NCI-H2171 (cell line): ENCODE results near the gene SLC5A1.

Source experiments
- DNase-seq: peaks from one replicate; lab custom pipeline; 2025; lab: John Stamatoyannopoulos, UW

Gene SLC5A1

DNA sequence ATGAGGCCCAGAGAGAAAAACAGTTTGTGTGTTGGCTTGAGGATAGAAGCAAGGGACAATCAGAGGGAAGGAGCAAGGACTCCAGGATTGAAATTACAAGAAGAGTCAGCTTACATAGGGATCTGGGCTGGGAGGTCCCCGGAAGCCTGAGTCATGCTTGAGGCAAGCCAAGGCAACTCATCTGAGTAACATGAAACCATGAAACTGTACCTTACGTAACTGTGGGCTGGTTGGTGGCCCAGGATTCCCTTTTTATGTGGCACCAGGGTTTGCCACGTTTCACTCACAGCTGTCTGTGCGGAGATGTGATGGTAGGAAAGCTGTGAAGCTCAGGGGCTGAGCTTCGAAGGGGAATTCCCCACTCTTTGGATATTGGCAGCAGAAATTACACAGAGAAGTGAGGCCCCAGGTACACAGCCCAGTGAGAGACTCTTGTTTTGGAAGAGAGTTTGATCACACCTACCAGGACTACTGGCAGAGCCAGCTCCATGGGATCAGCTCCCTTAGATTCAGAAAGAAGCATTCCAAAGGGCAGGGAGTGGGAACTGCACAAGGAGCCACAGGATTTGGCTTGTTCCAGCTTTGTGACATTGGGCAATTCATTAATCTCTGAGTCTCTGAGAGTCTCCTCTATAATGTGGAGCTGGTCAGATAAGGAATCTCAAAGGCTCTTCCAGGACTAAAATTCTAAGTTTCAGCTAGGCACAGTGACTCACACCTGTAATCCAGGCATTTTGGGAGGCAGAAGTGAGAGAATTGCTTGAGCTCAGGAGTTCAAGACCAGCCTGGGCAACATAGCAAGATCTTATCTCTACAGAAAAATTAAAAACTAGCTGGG, 7.8 kb downstream of the SLC5A1 start:
- peak; percentile 81 for DNase-seq

DNA sequence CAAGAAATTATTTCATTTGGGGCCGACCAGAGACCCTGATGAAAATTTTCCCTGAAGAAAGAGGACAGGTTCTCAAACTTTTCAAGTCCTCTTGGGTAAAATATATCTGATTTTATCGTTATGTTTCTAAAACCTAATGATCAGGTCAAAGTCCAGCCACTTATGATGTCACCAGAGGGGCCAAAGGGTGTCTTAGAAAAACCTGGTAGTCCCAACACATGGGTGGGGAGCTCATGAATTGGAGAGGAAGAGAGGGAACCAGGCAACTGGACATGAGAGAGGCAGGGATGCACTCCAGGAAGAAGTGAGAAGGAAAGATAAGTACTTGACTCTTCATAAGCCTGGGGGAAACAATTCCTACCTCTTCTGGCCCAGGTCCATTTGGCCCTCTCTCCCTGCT, 9.2 kb downstream of the SLC5A1 start:
- no peak for DNase-seq

DNA sequence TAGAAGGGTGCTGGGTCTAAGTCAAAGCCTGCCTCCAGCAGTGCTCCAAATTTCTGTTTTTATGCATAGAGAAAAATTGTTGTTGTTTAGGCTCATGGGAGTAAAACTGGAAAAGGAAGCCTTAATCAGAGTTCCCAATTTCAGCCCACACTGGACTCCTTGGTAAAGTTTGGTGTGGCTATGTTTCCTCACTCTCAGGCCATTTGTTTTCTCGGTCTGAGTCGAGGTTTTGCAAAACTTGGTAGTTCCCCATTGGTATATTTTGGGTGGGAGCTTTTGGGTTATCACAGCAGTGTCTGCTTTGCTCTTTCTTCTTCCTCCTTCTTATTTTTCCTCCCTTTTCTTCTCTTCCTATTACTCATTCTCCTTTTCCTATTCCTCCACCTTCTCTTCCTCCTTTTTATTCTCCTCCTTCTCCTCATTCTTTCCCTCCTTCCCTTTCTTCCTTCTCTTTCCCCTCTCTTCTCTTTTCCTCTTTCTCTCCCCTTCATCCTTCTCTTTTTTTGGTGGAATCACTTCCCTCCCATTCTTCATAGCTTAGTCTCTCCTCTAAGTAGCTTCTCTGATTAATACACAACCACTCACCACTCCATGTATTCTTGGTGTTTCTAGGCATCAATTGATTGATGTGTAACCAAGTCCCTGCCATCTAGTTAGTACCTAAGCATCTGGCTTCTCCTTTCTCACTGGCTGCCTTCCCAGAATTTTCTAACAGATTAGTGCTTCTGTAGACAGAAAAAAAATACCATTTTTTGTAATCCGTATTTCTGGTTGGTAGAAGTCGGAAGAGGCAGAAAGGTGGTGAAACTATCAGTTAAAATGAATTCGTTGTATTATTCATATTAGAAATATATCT, 10.1 kb downstream of the SLC5A1 start:
- DNase-seq: peak; percentile 54

DNA sequence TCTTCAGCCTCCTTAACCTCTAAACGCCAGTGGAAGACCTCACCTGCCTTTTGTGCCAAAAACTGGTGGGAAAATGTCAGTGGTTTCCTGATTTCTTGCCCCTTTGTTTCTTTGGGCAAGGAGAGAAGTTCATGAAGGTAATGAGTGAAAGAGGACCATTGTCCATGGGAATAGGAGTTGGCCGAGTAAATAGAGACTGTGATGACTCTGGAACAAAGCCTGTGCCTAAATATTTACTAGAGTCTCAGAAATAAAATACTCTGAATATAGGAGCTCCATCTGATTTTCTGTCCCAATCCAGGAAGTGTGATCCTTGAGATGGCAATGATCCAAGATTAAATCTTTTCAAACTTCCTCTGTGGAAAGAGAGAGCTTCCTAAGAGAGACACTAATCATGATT, 12.0 kb downstream of the SLC5A1 start:
- DNase-seq: no peak

DNA sequence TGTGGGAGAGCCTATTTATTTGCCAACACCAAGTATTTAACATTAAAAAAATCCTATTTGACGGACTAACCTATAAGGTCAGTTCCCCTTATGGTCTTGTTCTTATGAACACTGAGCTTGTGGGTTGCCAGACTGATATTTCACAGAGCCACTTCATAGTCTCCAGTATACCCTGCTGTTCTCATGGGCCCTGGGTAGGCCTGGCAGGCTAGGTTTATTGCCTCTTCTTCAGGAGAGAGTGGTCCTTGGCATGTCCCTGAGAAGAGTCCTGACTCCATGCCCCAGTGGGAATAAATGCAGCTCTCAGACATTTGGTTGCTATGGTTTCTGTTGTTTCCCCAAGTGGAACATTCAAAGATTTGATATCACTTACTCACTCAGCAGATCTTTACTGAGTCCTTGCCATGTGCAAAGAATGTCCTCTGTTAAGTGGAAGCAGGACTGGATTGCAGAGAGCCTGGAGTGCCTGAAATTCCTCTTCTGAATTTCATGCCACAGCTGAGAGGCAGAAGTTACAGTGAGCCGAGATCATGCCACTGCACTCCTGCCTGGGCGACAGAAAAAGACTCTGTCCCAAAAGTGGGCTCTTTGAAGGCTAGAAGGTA, 15.7 kb downstream of the SLC5A1 start:
- no peak for DNase-seq

DNA sequence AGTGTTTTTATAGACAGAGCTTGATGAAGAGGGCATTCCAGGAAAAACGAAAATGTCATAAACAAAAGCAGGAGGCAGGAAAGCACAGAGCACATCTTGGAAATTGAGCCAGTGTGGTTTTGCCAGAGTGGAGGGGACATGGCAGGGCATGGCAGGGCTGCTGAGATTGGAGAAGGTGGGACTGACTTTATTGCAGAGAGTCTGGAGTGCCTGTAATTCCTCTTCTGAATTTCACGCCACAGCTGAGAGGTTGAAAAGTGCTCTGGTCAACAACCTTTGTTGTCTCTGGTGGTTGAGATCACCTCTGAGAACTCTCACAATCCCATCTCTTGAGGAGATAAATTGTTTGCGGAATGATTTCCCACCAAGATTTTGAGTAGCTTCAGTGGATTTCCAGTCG, 16.4 kb downstream of the SLC5A1 start:
- no peak for DNase-seq

DNA sequence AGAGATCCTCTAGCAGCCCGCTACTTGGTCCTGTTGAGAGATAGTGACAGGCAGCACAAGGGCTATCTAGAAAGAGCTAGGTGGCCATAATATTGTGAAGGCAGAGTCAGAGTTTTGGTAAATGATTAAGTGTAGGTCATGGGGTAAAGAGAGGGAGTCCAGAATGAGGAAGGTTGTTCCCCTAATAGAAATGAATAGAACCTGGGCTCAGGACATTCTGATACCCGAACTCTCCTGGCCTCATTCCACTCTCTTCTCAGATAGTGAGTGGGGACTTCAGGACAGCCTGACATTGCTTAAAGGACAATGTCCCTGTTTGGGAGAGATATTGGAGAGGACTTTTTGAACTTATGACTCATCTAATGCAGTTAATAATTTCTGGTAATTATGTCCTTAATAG, 20.6 kb downstream of the SLC5A1 start:
- DNase-seq: no peak

DNA sequence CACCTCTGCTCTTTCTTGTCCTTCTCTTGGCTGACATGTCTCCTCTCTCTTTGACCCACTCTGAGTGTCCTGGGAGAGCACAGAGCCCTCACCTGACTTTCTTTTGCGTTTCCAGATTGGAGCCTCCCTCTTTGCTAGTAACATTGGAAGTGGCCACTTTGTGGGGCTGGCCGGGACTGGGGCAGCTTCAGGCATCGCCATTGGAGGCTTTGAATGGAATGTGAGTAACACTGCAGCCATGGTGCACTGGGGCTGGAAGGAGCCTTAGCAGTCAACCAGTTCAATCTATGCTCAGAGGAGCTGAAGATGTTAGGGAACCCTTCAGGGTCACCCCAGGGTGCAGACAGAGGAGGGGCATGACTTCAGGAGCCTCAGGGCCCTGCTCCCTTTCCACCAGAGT, 23.8 kb downstream of the SLC5A1 start:
- DNase-seq: no peak

DNA sequence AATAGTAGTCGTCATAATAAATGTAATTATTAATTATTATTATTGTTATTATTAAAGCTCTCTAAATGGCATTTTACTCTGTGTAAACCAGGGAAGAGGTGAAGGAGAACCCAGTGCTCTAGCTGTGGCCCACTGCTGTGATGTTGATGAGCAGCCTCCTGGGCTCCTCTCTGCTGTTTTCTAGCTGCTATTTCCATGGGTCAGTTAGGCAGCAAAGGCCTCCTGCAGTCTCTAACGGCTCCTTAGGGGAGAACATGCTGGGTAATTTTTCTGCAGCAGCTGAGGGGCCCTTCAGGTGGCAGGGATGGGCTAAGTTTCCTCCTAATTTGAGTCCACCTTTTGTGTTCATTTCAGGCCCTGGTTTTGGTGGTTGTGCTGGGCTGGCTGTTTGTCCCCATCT, 24.6 kb downstream of the SLC5A1 start:
- no peak for DNase-seq

DNA sequence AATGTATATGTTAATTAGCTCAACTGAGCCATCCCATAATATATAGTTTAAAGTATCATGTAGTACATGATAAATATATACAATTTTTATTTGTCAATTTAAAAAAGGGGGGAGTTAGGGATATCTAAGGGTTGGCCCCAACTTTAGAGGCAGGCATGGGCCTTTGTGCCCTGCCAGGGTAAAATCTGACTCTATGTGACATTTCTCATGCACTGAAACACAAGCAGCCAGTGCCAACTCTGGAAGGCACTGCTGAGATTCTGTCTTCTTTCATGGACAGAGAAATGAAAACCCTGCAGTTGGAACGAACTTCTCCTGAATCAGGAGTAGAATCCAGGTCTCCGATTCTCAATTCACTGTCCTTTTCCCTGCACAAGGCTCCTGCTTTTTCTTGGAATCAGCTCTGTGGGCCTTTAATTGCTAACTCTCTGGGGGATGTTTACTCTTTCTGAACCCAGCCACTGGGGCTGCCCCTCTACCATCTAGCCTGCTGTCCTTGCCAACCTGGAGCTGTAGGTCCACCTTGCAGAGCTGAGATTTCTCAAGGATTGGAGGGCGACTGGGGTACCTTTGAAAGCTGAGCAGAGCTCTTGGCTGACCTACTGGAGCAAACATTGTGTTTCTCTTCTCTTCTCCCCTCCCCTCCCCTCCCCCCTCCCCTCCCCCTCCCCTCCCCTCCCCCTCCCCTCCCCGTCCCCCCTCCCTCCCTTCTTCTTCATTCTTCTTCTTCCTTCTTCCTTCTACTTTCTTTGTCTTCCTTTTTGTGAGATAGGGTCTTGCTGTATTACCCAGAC, 26.7 kb downstream of the SLC5A1 start:
- no peak for DNase-seq

DNA sequence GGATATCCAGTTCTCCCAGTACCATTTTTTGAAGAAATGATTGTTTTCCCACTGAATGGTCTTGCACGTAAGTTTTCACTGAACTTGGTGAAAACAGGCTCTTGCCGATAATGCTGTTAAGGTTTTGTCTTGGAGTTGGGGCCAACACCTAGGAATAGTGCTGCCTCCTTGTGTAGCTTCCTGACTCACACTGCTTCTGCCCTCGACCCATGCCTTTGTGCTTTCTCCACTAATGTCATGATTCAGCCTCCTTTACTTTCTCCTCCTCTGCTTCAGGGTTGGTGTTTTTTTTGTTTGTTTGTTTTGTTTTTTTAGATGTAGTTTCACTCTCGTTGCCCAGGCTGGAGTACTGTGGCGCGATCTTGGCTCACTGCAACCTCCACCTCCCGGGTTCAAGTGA, 30.2 kb downstream of the SLC5A1 start:
- no peak for DNase-seq

DNA sequence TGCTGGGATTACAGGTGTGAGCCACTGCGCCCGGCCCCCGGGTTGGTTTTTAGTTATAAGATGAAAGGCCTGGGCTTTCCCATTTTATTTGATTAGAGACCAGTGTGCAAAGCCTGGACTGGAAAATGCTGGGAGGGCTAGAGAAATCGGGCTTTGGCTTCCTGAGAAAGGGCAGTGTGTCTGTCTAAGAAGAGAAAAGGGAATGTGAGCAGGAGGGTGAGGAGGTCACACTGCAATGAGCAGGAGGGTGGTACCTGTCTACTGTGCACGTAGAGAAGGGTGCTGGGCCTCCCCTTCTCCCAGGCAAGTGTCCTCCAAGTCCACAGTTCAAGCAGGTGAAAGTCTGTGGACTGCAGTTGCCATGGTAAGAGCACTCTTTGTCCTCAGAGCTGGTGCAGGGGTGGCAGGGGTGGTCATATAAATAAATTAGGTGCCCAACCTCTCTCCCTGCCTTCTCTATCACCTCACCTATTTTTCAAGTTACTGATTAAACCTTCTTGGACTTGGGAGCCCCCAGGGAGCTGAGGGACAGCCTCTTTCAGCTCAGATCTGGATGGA, 30.8 kb downstream of the SLC5A1 start:
- no peak for DNase-seq

DNA sequence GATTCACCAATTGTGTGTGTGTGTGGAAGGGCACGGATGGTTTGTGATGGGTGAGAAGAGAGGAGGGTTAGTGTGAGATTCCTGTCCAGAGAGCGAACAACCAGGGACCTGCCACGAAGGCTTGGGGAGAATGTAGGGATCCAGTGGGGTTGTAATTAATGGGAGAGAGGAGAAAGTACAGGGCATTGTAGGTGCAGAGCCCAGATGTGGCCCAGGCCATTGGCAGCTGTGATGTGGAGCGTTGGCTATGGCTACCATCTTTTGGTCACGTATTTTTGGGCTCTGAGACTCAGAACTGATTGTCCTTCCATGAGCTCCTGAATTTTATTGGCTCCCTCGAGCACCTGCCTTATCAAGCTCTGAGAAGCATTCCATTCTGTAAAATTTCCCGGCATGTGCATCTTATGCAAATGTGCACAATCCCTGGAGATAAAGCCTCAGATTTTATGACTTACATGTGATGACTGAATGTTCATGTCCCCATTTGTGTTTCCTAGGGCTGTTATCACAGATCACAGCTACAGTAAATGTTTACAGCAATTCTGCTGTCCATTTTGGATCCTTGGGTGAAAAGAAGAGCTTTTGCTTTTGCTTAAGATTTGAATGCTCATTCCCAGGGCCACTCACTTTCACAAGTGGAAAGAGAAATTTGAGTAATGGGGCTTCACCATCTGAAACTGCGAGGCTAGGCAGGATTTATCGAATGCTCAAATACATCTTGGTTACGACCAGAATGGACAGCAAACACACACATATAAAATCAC, 33.1 kb downstream of the SLC5A1 start:
- no peak for DNase-seq

DNA sequence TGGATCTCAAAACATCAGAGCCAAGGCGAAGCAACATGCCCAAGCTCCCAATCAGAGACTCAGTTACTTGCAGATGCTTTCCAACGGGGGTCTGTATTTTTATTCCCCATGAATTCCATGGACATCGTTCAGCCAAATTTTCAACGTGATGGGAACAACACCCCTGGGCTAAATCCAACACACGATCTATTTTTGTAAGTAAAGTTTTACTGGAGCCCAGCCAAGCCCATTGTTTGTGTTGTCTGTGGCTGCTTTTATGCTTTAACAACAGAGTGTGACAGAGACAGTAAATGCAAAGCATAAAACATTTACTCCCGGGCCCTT, 33.7 kb downstream of the SLC5A1 start:
- no peak for DNase-seq

DNA sequence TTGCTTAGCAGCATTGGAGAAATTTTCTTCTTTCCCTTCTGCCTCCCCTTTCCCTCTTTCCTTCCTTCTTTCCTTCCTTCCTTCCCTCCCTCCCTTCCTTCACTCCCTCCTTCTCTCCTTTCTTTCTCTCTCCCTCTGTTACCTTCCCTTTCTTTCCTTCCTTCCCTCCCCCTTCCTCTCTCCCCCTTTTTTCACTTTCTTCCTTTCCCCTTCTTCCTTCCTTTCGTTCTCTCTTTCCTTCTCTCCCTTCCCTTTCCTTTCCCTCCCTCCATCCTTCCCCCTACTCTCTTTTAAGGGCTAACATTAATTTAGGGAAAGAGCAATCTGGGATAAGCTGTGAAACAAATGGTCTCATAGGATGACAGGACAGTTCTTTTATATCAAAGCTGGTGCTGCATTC, 34.1 kb downstream of the SLC5A1 start:
- no peak for DNase-seq

DNA sequence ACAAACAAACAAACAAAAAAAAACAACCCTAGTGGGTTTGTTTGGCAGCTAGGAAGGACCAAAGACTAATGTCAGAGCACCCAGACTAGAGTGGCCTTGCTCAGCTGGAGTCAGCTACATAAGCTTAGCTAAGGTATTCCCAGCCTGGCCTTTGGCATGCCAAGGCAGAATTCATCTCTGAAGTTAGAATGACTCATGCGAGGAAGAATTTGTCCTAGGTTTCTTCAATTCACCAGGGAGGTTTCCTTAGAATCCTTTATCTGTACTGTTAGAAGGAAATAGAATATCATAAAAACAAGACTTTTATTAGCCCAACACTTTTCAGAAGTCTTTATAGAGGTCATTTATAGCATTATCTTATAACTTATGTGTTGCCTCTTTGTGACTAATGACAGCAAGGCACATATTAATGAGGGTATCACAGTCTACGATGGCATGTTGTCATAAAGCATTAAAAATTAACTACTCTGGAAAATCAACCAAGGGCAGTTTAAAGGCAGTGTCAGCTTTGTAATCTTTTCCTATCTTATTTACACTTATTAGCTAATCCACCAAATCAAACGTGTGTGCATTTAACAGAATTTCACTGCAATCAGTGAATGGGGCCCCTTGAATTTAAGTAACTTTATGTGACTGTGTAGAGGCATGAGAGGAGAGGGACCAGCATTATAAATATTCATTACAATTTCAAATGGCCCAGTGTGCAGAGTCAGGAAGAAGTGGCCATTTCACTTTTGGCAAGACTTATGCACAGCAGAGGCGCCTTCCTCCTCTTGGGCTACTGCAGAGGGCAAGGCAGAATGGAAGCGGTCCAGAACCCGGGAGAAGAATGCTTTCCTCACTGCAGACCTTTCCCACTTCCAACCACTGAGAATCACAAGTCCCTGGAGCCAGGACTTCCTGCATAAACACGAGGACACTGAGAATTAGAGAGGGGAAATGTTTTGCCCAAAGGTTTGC, 36.3 kb downstream of the SLC5A1 start:
- no peak for DNase-seq

DNA sequence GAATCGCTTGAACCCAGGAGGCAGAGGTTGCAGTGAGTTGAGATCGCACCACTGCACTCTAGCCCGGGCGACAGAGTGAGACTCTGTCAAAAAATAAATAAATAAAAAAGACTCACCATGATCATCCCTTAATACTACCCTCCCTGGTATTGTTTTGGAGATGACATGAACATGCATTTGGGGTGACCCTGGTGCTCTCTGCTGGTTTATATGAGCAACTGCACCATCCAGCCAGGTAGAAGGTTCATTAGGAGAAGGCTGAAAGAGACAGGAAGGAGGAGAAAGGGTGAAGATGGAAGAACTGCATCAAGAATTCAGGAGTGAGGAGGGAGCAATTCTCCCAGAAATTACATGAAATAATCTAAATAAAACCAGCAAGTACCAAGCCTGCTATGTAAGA, 37.8 kb downstream of the SLC5A1 start:
- no peak for DNase-seq

DNA sequence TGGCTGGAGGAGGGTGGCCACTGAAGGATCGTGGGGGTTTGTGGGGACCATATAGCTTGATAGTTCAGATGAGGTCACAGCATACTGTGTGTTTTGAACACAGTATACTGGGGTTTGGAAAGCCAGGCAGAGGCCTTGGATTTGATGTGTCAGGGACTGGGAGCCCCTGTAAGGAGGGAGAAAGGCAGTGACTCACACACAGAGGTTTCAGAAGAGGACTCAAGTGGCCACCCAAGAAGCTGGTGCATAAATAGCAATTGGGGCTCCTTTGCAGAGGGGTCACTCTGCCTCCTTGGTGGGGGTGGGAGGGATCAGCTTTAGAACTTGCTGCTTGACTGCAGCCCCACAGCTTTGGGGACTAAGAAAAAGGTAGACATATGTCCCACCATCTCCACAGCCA, 39.3 kb downstream of the SLC5A1 start:
- DNase-seq: no peak

DNA sequence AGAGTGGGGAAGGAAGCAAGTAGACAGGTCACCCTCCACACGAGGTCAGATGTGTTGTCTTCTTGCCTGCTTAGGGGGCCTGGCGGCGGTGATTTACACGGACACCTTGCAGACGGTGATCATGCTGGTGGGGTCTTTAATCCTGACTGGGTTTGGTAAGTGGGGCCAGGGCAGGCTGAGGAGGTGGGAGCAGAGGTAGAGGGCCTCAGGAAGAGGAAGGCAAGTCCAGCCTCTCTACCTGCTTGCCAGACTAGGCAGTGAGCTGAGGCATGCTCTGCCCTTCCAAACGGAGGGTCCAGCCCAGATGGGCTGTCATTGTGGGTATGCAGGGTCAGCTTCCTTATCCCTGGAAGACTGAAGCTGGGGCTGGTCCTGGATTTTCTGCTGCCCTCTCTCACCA, 39.9 kb downstream of the SLC5A1 start:
- DNase-seq: no peak

DNA sequence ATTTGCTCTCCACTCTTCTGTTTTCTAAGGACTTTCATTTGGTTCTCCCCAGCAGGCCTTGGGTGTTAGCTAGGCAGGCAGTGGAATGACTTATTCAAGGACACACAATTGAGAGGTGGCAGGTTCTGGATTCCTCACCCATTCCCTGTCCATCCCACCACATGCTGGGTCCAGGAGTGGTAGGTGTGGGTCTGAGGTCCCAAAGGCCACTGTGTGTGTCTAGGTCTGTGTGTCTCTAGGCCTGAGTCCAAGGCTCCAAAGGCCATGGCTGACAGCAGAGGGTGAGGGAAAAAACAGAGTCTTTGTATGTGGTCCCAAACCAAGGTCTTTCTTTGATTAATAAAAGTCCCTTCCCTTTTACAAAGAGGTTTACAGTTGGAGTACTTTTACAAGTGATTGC, 40.8 kb downstream of the SLC5A1 start:
- no peak for DNase-seq
